WTC11 (cell line): Measurements from ENCODE around the gene HPSE2.

Experiments
- CREM ChIP-seq: sonication (generic); formaldehyde crosslinking; IDR thresholded peaks from 2 replicates; pipeline ENCODE4 v1.8.1; 2022; ENCODE audit warnings: mild to moderate bottlenecking, missing genetic modification reagents, moderate library complexity
- ESRRA ChIP-seq: sonication (generic); formaldehyde crosslinking; IDR thresholded peaks from 2 replicates; pipeline ENCODE4 v1.8.1; 2022; ENCODE audit warnings: mild to moderate bottlenecking, missing genetic modification reagents, borderline replicate concordance
- NR1H2 ChIP-seq: sonication (generic); formaldehyde crosslinking; IDR thresholded peaks from 2 replicates; pipeline ENCODE4 v1.9.0; 2021; ENCODE audit warnings: mild to moderate bottlenecking, moderate library complexity, missing genetic modification reagents
- PRRX2 ChIP-seq: fragments of 250-450 bp; sonication (Bioruptor Pico); IDR thresholded peaks from 2 replicates; pipeline ENCODE4 v1.8.0; 2021; ENCODE audit warnings: mild to moderate bottlenecking
- ZBTB21 ChIP-seq: sonication (generic); formaldehyde crosslinking; IDR thresholded peaks from 2 replicates; pipeline ENCODE4 v1.8.1; 2023; ENCODE audit warnings: mild to moderate bottlenecking, missing genetic modification reagents, borderline replicate concordance
- TF ChIP-seq, protein P1 (sequence below): fragments of 200-600 bp; IDR thresholded peaks from 2 replicates; pipeline ENCODE4 v1.8.0; 2022; ENCODE audit warnings: antibody characterized with exemption
- TF ChIP-seq, protein P2 (sequence below): sonication (generic); formaldehyde crosslinking; IDR thresholded peaks from 2 replicates; pipeline ENCODE4 v1.8.1; 2022; ENCODE audit warnings: mild to moderate bottlenecking, moderate library complexity, missing genetic modification reagents
- TF ChIP-seq, protein P3 (sequence below): sonication (generic); formaldehyde crosslinking; IDR thresholded peaks from 2 replicates; pipeline ENCODE4 v1.8.1; 2023; ENCODE audit warnings: mild to moderate bottlenecking, missing genetic modification reagents

DNA sequence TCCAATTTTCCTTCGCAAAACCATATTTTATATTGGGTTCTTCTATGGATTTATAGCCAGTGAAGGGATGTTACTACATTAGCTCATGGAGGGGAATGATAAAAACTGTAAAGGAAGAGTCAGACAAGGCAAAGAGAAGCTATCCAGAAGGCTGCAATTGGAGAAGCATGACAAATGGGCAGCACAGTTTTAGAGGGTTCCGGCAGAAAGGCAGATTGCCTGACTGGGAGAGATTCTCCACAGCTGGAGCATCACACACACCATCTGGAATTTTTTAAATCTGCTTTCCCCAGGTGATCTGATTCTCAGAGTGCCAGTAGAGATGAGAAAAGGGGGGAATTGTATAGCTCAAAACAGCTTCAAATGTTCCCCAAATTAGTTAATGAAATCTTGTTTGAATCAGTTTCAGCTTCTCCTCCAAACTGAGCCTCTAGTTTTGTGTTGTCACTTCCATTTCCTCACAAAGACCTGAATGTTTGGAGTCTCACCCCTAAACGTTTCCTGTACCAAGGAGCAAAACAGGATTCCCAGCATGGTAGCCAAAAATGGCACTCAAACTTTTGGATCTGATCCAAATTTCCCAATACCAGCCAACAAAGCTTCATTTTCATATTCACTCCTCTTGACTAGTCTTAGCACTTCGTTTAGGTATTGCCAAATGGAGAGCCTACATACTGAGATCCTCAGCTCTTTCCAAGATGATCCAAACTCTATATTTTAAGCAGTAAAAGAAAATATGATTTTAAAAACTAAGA, 177.5 kb downstream of the HPSE2 start:
- TF ChIP-seq CREM (CRISPR knock-in tag) (no peak), ZBTB21 (CRISPR knock-in tag) (no peak), ESRRA (no peak), PRRX2 (CRISPR knock-in tag) (no peak), NR1H2 (CRISPR knock-in tag) (no peak)
- TF ChIP-seq, protein P1, sequence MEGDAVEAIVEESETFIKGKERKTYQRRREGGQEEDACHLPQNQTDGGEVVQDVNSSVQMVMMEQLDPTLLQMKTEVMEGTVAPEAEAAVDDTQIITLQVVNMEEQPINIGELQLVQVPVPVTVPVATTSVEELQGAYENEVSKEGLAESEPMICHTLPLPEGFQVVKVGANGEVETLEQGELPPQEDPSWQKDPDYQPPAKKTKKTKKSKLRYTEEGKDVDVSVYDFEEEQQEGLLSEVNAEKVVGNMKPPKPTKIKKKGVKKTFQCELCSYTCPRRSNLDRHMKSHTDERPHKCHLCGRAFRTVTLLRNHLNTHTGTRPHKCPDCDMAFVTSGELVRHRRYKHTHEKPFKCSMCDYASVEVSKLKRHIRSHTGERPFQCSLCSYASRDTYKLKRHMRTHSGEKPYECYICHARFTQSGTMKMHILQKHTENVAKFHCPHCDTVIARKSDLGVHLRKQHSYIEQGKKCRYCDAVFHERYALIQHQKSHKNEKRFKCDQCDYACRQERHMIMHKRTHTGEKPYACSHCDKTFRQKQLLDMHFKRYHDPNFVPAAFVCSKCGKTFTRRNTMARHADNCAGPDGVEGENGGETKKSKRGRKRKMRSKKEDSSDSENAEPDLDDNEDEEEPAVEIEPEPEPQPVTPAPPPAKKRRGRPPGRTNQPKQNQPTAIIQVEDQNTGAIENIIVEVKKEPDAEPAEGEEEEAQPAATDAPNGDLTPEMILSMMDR, result no peak
- TF ChIP-seq, protein P2, sequence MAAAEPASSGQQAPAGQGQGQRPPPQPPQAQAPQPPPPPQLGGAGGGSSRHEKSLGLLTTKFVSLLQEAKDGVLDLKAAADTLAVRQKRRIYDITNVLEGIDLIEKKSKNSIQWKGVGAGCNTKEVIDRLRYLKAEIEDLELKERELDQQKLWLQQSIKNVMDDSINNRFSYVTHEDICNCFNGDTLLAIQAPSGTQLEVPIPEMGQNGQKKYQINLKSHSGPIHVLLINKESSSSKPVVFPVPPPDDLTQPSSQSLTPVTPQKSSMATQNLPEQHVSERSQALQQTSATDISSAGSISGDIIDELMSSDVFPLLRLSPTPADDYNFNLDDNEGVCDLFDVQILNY (CRISPR knock-in tag), result no peak
- TF ChIP-seq, protein P3, sequence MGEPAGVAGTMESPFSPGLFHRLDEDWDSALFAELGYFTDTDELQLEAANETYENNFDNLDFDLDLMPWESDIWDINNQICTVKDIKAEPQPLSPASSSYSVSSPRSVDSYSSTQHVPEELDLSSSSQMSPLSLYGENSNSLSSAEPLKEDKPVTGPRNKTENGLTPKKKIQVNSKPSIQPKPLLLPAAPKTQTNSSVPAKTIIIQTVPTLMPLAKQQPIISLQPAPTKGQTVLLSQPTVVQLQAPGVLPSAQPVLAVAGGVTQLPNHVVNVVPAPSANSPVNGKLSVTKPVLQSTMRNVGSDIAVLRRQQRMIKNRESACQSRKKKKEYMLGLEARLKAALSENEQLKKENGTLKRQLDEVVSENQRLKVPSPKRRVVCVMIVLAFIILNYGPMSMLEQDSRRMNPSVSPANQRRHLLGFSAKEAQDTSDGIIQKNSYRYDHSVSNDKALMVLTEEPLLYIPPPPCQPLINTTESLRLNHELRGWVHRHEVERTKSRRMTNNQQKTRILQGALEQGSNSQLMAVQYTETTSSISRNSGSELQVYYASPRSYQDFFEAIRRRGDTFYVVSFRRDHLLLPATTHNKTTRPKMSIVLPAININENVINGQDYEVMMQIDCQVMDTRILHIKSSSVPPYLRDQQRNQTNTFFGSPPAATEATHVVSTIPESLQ, result no peak
